Measurements from ENCODE around the gene TNFRSF6B. TPM values are rescaled to one million over a fixed set of nuclear protein-coding genes. Genes with fewer than 3 reads are reported as not detected.
A peak's percentile ranks its signal among the peaks of the same experiment; 100 is the strongest.

TNFRSF6B gene
- total RNA-seq, 1 donor from 2014 or later, result 119 TPM

DNA sequence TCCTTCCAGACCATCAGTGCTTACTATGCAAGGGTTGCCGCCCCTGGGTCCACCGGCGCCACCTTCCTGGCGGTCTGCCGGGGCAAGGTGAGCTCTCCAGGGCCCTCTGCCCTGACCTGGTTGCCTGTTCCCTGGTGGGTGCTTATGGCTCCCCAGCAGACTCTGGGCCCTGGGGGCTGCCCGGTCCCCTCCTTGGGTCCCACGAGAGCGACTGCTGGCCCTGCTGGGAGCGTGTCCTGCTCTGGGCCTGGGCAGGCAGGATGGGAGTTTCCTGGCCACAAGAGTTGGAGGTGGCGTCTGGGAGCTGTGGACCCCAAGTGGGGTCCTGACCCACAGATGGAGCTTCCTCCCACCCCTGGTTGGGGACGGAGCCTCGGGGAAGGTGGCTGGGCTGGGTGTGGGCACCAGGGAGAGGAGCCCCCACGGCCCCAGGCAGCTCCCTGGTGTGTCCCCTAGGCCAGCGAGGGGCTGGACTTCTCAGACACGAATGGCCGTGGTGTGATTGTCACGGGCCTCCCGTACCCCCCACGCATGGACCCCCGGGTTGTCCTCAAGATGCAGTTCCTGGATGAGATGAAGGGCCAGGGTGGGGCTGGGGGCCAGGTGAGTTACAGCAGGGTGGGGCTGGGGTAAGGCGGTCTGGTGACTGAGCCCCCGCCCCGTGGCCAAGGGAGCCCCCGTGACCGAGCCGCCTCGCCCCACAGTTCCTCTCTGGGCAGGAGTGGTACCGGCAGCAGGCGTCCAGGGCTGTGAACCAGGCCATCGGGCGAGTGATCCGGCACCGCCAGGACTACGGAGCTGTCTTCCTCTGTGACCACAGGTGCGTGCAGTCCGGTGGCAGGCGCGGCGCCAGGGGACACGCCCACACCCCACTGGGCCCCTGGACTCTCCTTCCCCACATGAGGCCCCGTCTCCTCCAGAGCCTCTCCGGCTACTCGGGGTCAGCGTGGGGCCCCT is 7.1 kb upstream of the TNFRSF6B start:
- intact Hi-C loops (cut with DNase I), result no loop called here
- TF ChIP-seq CTCF (IDR thresholded peaks at IDR 0.05), result no peak
- peaks cover 0 to 11% of the 10 kb centered on the region in 2 donors for H3K4me1 ChIP-seq
- DNase-seq (ENCODE audit: low spot score in 2 of 2), result no peak
- H3K36me3 ChIP-seq, result peaks cover 0 to 13% of the 10 kb centered on the region in 2 donors
- no peaks in the 10 kb centered on the region for H3K9me3 ChIP-seq
- no peak overlapping the region for H3K4me3 ChIP-seq
- no peaks in the 10 kb centered on the region for H3K27me3 ChIP-seq
- peak overlapping the region in 1 of 2 donors; percentile 87 for H3K27ac ChIP-seq

GRCh38 chr20:63690003-63690897 is 6.2 kb upstream of the TNFRSF6B start:
- H3K27ac ChIP-seq, result peak overlapping the region in 1 of 2 donors; percentile 7
- no peak overlapping the region for H3K4me3 ChIP-seq
- DNase-seq (ENCODE audit: low spot score in 2 of 2), result no peak
- H3K27me3 ChIP-seq, result no peaks in the 10 kb centered on the region
- H3K9me3 ChIP-seq, result no peaks in the 10 kb centered on the region
- peaks cover 0 to 11% of the 10 kb centered on the region in 2 donors for H3K4me1 ChIP-seq
- intact Hi-C loops (cut with DNase I), result no loop called here
- peaks cover 8 to 23% of the 10 kb centered on the region in 2 donors for H3K36me3 ChIP-seq
- TF ChIP-seq CTCF (IDR thresholded peaks at IDR 0.05), result no peak

GRCh38 chr20:63690898-63691710 is 5.3 kb upstream of the TNFRSF6B start:
- Histone ChIP-seq H3K4me3 (no peak overlapping the region), H3K4me1 (peaks cover 0 to 4% of the 10 kb centered on the region in 2 donors), H3K27me3 (no peaks in the 10 kb centered on the region), H3K9me3 (no peaks in the 10 kb centered on the region), H3K27ac (peak overlapping the region in 1 of 2 donors; percentile 26), H3K36me3 (peaks cover 9 to 29% of the 10 kb centered on the region in 2 donors)
- DNase-seq (ENCODE audit: low spot score in 2 of 2), result no peak
- TF ChIP-seq CTCF (IDR thresholded peaks at IDR 0.05), result no peak
- intact Hi-C loops (cut with DNase I), result no loop called here

GRCh38 chr20:63691711-63692435 is 4.6 kb upstream of the TNFRSF6B start:
- H3K4me1 ChIP-seq, result peaks cover 1 to 4% of the 10 kb centered on the region in 2 donors
- H3K27me3 ChIP-seq, result no peaks in the 10 kb centered on the region
- intact Hi-C loops (cut with DNase I), result no loop called here
- TF ChIP-seq CTCF (IDR thresholded peaks at IDR 0.05), result no peak
- no peak overlapping the region for H3K4me3 ChIP-seq
- H3K9me3 ChIP-seq, result no peaks in the 10 kb centered on the region
- H3K27ac ChIP-seq, result peak overlapping the region in 1 of 2 donors; percentile 26
- DNase-seq (ENCODE audit: low spot score in 2 of 2), result no peak
- peaks cover 9 to 29% of the 10 kb centered on the region in 2 donors for H3K36me3 ChIP-seq
